OCI-LY7 (cell line): ENCODE measurements around the gene USP43. TPM values are rescaled to one million over a fixed set of nuclear protein-coding genes. Genes with fewer than 3 reads are reported as not detected.

ENCODE experiments used
- BruUV-seq: library from RNA; stranded (reverse); fragments of 400-500 nt; replicated peaks from 2 replicates; lab custom pipeline; 2021; lab: Mats Ljungman, UMichigan
- CTCF ChIA-PET: fragments of 300-600 bp; sonication (Branson Sonifier 250); formaldehyde crosslinking; loops from one replicate; lab custom pipeline; 2022; ENCODE audit warnings: antibody characterized with exemption; ENCODE audit not compliant: unreplicated experiment; lab: Charles Lee
- POLR2A ChIA-PET: fragments of 300-600 bp; sonication (Branson Sonifier 250); formaldehyde crosslinking; loops from one replicate; lab custom pipeline; 2022; ENCODE audit warnings: antibody characterized with exemption; lab: Charles Lee
- DNase-seq: peaks from one replicate; pipeline ENCODE4 v3.0.0-alpha.2; 2015; ENCODE audit warnings: low spot score
- H2AFZ ChIP-seq: fragments of 200-600 bp; sonication (generic), shearing (Covaris generic); 2 replicates; pipeline ENCODE4 v1.6.1; 2014; ENCODE audit warnings: mild to moderate bottlenecking, antibody characterized with exemption, low read length, moderate library complexity
- H3K27ac ChIP-seq: fragments of 200-600 bp; sonication (generic); 2 replicates; pipeline ENCODE4 v1.5.1; 2014; ENCODE audit warnings: mixed run types, low read depth, mild to moderate bottlenecking, moderate library complexity, low read length, inconsistent platforms; ENCODE audit not compliant: poor library complexity, severe bottlenecking
- H3K36me3 ChIP-seq: fragments of 200-600 bp; sonication (generic); 2 replicates; pipeline ENCODE4 v1.6.1; 2014; ENCODE audit warnings: mild to moderate bottlenecking, antibody characterized with exemption, low read length, moderate library complexity, mixed read lengths; ENCODE audit not compliant: insufficient read depth
- H3K4me1 ChIP-seq: fragments of 200-600 bp; sonication (generic); 2 replicates; pipeline ENCODE4 v1.5.1; 2014; ENCODE audit warnings: mild to moderate bottlenecking, low read length; ENCODE audit not compliant: insufficient read depth, poor library complexity, severe bottlenecking
- H3K4me2 ChIP-seq: fragments of 200-600 bp; sonication (generic); 2 replicates; pipeline ENCODE4 v1.6.1; 2014; ENCODE audit warnings: mild to moderate bottlenecking, low read length
- H3K4me3 ChIP-seq: fragments of 200-600 bp; sonication (generic); 2 replicates; pipeline ENCODE4 v1.5.1; 2014; ENCODE audit warnings: mild to moderate bottlenecking, low read depth, low read length; ENCODE audit not compliant: poor library complexity, severe bottlenecking
- H3K79me2 ChIP-seq: fragments of 200-600 bp; sonication (generic); 2 replicates; pipeline ENCODE4 v1.6.1; 2016; ENCODE audit warnings: low read depth, mild to moderate bottlenecking, low read length, moderate library complexity, mixed read lengths; ENCODE audit not compliant: insufficient read depth
- H3K9me2 ChIP-seq: fragments of 200-600 bp; sonication (generic); 2 replicates; pipeline ENCODE4 v1.6.1; 2016; ENCODE audit warnings: mild to moderate bottlenecking, low read length, mixed read lengths; ENCODE audit not compliant: insufficient read depth
- H3K9me3 ChIP-seq: fragments of 200-600 bp; sonication (generic); 2 replicates; pipeline ENCODE4 v1.6.1; 2014; ENCODE audit warnings: mild to moderate bottlenecking, mixed run types, low read length, mixed read lengths
- H4K20me1 ChIP-seq: fragments of 200-600 bp; sonication (generic); 2 replicates; pipeline ENCODE4 v1.6.1; 2014; ENCODE audit warnings: mild to moderate bottlenecking, antibody characterized with exemption, low read length, moderate library complexity, mixed read lengths; ENCODE audit not compliant: insufficient read depth
- CTCF ChIP-seq: fragments of 200-600 bp; sonication (generic); conservative IDR thresholded peaks from 2 replicates; pipeline ENCODE4 v1.5.1; 2014; ENCODE audit warnings: mild to moderate bottlenecking, antibody characterized with exemption, low read length, moderate library complexity, mixed read lengths
- EZH2phosphoT487 ChIP-seq: fragments of 200-600 bp; sonication (generic); IDR thresholded peaks from 2 replicates; pipeline ENCODE4 v1.6.1; 2018; ENCODE audit warnings: low read depth, borderline replicate concordance, mild to moderate bottlenecking, mixed run types, antibody characterized with exemption, low read length, moderate library complexity, mixed read lengths
- intact Hi-C: fragments of 100-400 bp; cut with micrococcal nuclease; formaldehyde crosslinking; loops from one replicate; pipeline ENCODE4 v1.10.0; 2022; ENCODE audit not compliant: unreplicated experiment
- total RNA-seq, 2 experiments: library from RNA; depleted of rRNA in 1 of 2; stranded (reverse); fragments of >200 nt in 1 of 2; shearing (Covaris generic) in 1 of 2; gene quantifications; 2 replicates each; pipeline ENCODE4 v1.2.3, GENCODE V29; 2014 to 2022

USP43 gene
- total RNA-seq, 2 experiments from 2014 or later: 1.3 to 2.7 TPM

GRCh38 chr17:9666461-9667050, 21.2 kb downstream of the USP43 start:
- POLR2A ChIA-PET: no interaction called here
- H3K4me2 ChIP-seq: no peak overlapping the region
- no TSS peak for BruUV-seq
- TF ChIP-seq CTCF (no peak), EZH2phosphoT487 (no peak)
- H3K9me3 ChIP-seq: no peaks in the 10 kb centered on the region
- intact Hi-C loops: no loop called here
- no peaks in the 10 kb centered on the region for H3K4me1 ChIP-seq
- H3K36me3 ChIP-seq: no peaks in the 10 kb centered on the region
- no peak overlapping the region for H3K27ac ChIP-seq
- H3K9me2 ChIP-seq: no peaks in the 10 kb centered on the region
- no peaks in the 10 kb centered on the region for H3K79me2 ChIP-seq
- no peak overlapping the region for H2AFZ ChIP-seq
- DNase-seq: no peak
- CTCF ChIA-PET: no interaction called here
- no peak overlapping the region for H3K4me3 ChIP-seq
- H4K20me1 ChIP-seq: no peaks in the 10 kb centered on the region

- no peaks in the 10 kb centered on the region for H3K4me1 ChIP-seq
- ChIA-PET POLR2A (no interaction called here), CTCF (no interaction called here)
- BruUV-seq: no TSS peak
- no peaks in the 10 kb centered on the region for H3K9me3 ChIP-seq
- H3K79me2 ChIP-seq: no peaks in the 10 kb centered on the region
- H3K4me3 ChIP-seq: no peak overlapping the region
- H2AFZ ChIP-seq: no peak overlapping the region
- intact Hi-C loops: no loop called here
- H3K4me2 ChIP-seq: no peak overlapping the region
- H3K36me3 ChIP-seq: no peaks in the 10 kb centered on the region
- TF ChIP-seq CTCF (no peak), EZH2phosphoT487 (no peak)
- no peaks in the 10 kb centered on the region for H3K9me2 ChIP-seq
- no peak for DNase-seq
- no peaks in the 10 kb centered on the region for H4K20me1 ChIP-seq
- no peak overlapping the region for H3K27ac ChIP-seq
Observed at GRCh38 chr17:9668517-9668916, 23.2 kb downstream of the USP43 start.

GRCh38 chr17:9669551-9670008, 24.3 kb downstream of the USP43 start:
- CTCF ChIA-PET: no interaction called here
- TF ChIP-seq EZH2phosphoT487 (no peak), CTCF (no peak)
- intact Hi-C loops: no loop called here
- H3K79me2 ChIP-seq: no peaks in the 10 kb centered on the region
- POLR2A ChIA-PET: no interaction called here
- no peak overlapping the region for H2AFZ ChIP-seq
- no peak for DNase-seq
- BruUV-seq: no TSS peak
- no peak overlapping the region for H3K4me3 ChIP-seq
- H3K36me3 ChIP-seq: no peaks in the 10 kb centered on the region
- no peak overlapping the region for H3K27ac ChIP-seq
- no peaks in the 10 kb centered on the region for H4K20me1 ChIP-seq
- no peak overlapping the region for H3K4me2 ChIP-seq
- H3K9me3 ChIP-seq: no peaks in the 10 kb centered on the region
- no peaks in the 10 kb centered on the region for H3K9me2 ChIP-seq
- no peaks in the 10 kb centered on the region for H3K4me1 ChIP-seq
